ENCODE measurements around the gene HNF1B.
A peak's percentile ranks its signal among the peaks of the same experiment; 100 is the strongest.

HNF1B gene

GRCh38 chr17:37664214-37664613 is 80.6 kb downstream of the HNF1B start:
- DNase-seq = no peak

GRCh38 chr17:37662353-37662752 is 82.5 kb downstream of the HNF1B start:
- DNase-seq = no peak

GRCh38 chr17:37661400-37662014 is 83.4 kb downstream of the HNF1B start:
- no peak for DNase-seq

- DNase-seq = no peak
Observed at GRCh38 chr17:37659925-37660324, 84.9 kb downstream of the HNF1B start.

DNA sequence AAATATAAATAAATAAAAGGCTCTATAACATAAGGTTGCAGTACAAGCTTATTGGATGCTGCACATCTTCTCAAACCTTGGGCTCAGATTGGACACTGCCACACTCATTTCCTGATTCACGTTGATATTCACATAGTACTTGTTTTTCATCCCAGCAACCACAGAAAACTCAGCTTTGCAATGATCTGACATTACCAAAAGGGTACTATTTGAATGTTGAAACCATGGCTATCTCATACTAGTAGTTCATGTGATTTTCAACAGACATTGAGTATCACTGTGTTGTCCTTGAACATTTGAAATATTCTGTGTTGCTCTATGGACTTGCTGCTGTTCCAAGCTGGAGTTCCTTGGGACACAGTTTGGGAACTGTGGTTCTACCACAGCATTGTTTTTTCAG is 87.7 kb downstream of the HNF1B start:
- no peak for DNase-seq

DNA sequence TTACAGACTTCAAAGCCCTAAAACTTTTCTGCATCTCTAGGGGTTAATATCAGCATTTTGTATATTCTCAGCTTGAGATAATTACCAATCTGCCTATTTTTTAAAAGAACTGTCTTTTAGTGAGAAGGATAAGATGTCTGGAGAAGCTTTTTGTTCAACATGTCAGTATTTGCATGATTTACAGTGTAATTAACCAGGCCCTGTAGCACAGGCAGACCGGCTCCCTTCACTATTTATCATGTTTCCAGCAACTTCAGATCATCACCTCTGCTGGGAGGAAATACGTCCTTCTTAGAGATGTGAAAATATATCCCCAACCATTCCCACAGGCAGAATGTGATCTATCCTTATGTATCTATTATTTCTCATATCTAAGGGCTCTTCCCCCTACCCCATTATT is 93.0 kb downstream of the HNF1B start:
- DNase-seq = no peak

DNA sequence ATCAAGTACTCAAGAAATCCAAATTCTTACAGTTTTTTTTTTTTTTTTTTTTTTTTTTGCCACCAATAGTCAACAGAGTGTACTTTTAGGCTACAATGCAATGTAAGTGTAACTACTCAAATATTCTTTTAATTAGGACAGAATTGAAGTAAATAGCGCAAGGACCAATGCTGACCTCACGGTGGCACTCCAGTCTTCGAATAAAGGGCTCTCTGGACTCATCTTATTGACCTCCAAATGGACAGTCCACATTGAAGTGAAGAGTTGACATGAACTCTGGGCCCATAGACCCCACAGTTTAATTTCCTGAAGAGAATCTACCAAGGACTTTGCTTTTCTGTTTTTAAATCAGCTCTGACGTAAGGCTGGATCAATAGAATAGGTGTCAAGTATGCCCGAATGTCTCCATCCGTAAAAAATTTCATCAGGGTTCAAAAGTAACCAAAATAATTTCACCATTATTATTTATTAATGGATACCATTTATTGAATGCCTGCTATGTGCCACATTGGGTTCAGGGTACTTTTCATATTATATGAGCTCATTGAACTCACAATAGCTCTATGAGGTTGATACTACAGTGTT is 94.3 kb downstream of the HNF1B start:
- DNase-seq = no peak

DNA sequence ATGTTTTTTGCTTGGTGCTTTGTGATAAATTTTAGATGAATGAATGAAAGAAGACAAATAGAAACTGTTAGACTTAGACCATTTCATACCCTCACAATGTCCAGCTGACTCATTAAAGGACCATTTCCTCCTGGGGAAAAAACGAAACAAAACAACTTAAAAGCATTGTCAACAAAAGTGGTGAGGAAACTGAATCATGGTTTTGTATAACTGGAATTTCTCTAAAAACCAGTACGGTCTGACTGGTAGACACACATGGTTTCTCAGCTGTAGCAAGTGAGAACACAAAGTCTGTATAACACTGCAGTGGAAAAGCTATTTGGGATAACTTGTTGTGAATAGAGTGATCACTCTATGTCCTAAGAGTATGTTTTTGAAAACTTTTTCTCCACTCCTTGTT is 96.3 kb downstream of the HNF1B start:
- DNase-seq = no peak

GRCh38 chr17:37647856-37648255 is 97.0 kb downstream of the HNF1B start:
- no peak for DNase-seq

DNA sequence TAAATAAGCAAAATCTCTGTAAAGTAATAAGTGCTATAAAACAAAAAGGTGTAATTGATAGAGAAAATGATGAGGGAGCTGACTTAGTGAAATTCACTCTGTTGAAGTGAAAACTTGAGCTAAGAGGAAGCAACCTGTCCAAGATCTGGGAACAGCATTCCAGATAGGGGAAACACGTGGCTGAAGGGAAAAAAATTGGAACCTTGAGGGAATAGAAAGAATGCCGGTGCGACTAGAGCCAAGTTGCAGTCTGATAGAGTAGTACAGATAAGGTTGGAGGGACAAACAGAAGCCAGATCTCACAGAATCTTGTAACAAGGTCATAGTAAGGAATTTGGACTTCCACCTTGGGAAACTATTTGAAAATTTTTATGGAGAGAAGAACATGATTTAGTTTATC is 101.0 kb downstream of the HNF1B start:
- no peak for DNase-seq

- DNase-seq = peak; percentile 90
Observed at GRCh38 chr17:37643118-37643766, 101.6 kb downstream of the HNF1B start, which contains the start of gene DDX52. Gene DDX52 (minus strand): TSS chr17:37643446. CDS start chr17:37643420, 26 bp downstream.

DNA sequence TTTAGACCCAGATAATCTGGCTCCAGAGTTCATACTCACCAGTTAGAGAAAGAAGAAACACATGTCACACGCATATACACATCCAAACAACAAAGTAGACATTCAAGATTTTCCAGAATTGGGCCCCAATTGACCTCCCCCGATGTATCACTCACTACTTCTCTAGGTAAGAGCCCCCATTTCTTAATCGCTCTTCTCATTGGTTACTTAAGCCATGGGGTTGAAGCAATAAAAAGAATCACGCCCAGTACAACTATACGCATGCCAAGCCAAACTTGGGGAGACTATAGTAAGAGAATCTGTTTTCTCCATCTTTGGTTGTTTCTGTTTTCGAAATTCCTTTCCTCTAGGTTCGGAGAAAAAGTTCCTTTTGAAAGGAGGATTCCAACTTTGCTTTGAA is 102.2 kb downstream of the HNF1B start:
- DNase-seq = peak; percentile 36

GRCh38 chr17:37640015-37640414 is 104.8 kb downstream of the HNF1B start:
- no peak for DNase-seq

GRCh38 chr17:37637956-37638355 is 106.9 kb downstream of the HNF1B start:
- no peak for DNase-seq

Data from NCI-H2227 treated with DMSO at 0.1 percent for 48 hours (cell line).